ENCODE results near the gene PDSS2. TPM values are rescaled to one million over a fixed set of nuclear protein-coding genes. Genes with fewer than 3 reads are reported as not detected.

PDSS2 gene
- total RNA-seq, 6 experiments from 2014 or later, result 13.3 to 16.9 (median 14.6) TPM

DNA sequence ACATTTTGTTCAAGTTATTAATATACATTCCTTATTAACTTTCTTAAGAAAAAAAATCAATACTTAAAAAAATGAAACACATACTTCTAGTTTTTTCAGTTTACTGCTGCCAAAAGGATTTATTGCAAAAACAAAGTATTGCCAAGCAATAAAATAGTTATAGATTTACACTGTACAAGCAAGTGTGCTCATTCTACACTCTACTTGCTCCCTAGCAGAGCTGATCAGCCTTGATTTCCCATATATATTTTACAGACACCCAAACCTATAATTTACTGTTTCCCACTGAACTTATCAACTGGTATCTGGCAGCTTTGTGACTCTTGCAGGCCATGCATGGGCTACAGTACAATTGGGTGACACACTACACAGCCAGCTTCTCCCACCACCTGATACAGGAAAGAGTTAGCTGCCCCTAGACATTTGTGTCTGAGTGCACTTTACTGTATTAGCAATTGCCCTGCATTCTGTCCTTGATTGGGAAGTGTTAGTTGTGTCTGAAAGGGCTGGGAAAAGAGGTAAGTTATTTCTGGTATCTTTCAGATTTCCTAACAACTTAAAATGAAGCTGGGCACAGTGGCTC lies 188.1 kb downstream of the PDSS2 start:
- Mint-ChIP-seq H3K36me3 (ENCODE audit: low read depth) (no peaks in the 10 kb centered on the region), H3K9me3 (no peaks in the 10 kb centered on the region), H3K4me3 (no peak overlapping the region), H3K27ac (no peak overlapping the region), H3K4me1 (ENCODE audit: low read depth) (peaks cover 5% of the 10 kb centered on the region), H3K27me3 (ENCODE audit: insufficient read depth) (no peaks in the 10 kb centered on the region)
- TF ChIP-seq, protein P1, sequence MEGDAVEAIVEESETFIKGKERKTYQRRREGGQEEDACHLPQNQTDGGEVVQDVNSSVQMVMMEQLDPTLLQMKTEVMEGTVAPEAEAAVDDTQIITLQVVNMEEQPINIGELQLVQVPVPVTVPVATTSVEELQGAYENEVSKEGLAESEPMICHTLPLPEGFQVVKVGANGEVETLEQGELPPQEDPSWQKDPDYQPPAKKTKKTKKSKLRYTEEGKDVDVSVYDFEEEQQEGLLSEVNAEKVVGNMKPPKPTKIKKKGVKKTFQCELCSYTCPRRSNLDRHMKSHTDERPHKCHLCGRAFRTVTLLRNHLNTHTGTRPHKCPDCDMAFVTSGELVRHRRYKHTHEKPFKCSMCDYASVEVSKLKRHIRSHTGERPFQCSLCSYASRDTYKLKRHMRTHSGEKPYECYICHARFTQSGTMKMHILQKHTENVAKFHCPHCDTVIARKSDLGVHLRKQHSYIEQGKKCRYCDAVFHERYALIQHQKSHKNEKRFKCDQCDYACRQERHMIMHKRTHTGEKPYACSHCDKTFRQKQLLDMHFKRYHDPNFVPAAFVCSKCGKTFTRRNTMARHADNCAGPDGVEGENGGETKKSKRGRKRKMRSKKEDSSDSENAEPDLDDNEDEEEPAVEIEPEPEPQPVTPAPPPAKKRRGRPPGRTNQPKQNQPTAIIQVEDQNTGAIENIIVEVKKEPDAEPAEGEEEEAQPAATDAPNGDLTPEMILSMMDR (IDR thresholded peaks at IDR 0.05), result no peak
- DNase-seq, result no peak

DNA sequence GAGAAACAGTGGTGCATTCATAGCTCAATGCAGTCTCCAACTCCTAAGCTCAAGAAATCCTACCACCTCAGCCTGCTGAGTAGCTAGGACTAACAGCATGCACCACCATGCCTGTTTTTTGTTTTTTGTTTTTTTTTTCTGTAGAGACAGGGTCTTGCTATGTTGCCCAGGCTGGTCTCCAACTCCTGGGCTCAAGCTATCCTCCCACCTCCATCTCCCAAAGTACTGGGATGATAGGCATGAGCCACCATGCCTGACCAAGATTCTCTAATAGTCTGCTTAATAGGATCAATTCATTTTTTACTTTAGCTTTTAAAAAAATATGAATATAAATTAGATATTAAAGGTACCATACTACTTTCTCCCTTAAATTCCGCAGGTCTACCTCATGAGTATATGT lies 191.7 kb downstream of the PDSS2 start:
- Mint-ChIP-seq H3K27me3 (ENCODE audit: insufficient read depth) (no peaks in the 10 kb centered on the region), H3K36me3 (ENCODE audit: low read depth) (no peaks in the 10 kb centered on the region), H3K9me3 (no peaks in the 10 kb centered on the region), H3K4me1 (ENCODE audit: low read depth) (peaks cover 23% of the 10 kb centered on the region), H3K4me3 (no peak overlapping the region), H3K27ac (no peak overlapping the region)
- DNase-seq, result no peak
- TF ChIP-seq, protein P1 (IDR thresholded peaks at IDR 0.05), result no peak

DNA sequence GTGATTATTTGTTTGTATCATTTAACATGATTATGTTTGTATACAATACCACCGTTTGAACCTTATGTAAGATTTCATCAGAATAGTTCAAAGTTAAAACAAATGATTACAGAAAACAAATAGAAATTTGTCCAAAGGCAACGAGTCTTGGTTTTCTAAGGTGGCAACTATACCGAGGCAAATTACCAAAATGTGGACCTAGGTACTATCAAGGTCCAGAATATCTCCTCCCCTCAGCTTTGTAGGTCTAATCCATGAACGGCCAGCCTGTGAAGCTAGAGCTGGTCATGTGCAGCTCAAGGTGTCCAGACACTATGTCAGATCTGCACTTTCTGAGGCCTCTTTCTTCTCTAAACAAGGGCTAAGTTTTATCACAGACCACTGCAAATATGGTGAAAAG lies 192.4 kb downstream of the PDSS2 start:
- TF ChIP-seq, protein P1 (IDR thresholded peaks at IDR 0.05), result no peak
- Mint-ChIP-seq H3K4me1 (ENCODE audit: low read depth) (peaks cover 18% of the 10 kb centered on the region), H3K27ac (no peak overlapping the region), H3K4me3 (no peak overlapping the region), H3K36me3 (ENCODE audit: low read depth) (no peaks in the 10 kb centered on the region), H3K9me3 (no peaks in the 10 kb centered on the region), H3K27me3 (ENCODE audit: insufficient read depth) (no peaks in the 10 kb centered on the region)
- no peak for DNase-seq

DNA sequence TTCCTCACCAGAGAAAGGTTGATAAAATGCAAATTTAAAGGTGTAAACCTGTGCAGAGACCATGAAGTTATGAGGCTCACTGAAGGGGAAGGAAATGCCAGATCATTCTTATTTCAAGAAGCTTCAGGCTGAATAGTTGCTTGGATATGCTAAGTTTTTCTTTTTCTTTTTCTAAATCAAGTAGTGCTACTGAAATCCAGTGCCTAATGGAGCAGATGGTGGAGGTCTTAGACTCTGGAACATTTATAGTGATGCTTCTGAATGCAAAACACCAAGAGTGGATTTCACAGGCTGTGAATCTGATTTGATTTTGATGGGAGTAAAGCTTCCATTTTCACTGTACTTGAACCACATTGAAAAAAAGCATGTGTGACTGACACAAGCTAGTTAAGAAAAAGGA lies 192.8 kb downstream of the PDSS2 start:
- DNase-seq, result no peak
- H3K36me3 Mint-ChIP-seq (ENCODE audit: low read depth), result no peaks in the 10 kb centered on the region
- H3K9me3 Mint-ChIP-seq, result no peaks in the 10 kb centered on the region
- no peak overlapping the region for H3K4me3 Mint-ChIP-seq
- TF ChIP-seq, protein P1 (IDR thresholded peaks at IDR 0.05), result no peak
- H3K4me1 Mint-ChIP-seq (ENCODE audit: low read depth), result peaks cover 18% of the 10 kb centered on the region
- no peak overlapping the region for H3K27ac Mint-ChIP-seq
- no peaks in the 10 kb centered on the region for H3K27me3 Mint-ChIP-seq (ENCODE audit: insufficient read depth)

DNA sequence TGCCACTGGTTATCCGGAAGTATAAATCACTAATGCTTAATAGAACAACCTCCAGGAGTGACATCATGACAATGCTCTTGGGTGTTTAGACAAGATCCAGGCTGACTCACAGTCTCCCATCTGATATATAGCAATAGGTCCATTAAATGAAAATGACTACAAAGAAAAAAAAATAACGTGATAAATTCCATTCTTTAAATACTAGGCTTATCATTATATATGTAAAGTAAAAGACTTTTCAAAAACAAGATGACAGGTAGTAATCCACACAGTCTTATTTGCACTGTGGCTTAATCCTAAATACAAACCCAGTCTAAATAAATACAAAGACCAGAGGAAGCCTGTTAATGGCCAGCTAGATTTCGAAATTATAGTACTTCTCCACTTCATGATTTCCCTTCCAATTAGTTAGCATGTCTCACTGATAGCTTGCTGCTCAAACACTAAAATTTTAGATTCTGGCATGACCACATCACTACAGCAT lies 195.0 kb downstream of the PDSS2 start:
- no peaks in the 10 kb centered on the region for H3K36me3 Mint-ChIP-seq (ENCODE audit: low read depth)
- TF ChIP-seq, protein P1 (IDR thresholded peaks at IDR 0.05), result no peak
- H3K4me3 Mint-ChIP-seq, result no peak overlapping the region
- H3K27me3 Mint-ChIP-seq (ENCODE audit: insufficient read depth), result no peaks in the 10 kb centered on the region
- H3K4me1 Mint-ChIP-seq (ENCODE audit: low read depth), result peaks cover 18% of the 10 kb centered on the region
- DNase-seq, result peak; percentile 73
- H3K9me3 Mint-ChIP-seq, result no peaks in the 10 kb centered on the region
- H3K27ac Mint-ChIP-seq, result peak overlapping the region; percentile 56; the same call in 1 of the 2 replicates

Data from HFFc6 (cell line).